Lung microvascular endothelial cell (primary cell): ENCODE measurements around the gene C1QTNF1. TPM values are rescaled to one million over a fixed set of nuclear protein-coding genes. Genes with fewer than 3 reads are reported as not detected.
A peak's percentile ranks its signal among the peaks of the same experiment; 100 is the strongest.

Experiments
- DNase-seq, 2 donors: peaks; one replicate each; pipeline versions ENCODE4 v3.0.0 to v3.0.0-alpha.2; 2010; ENCODE audit warnings: low read depth in 2 of 2
- total RNA-seq: library from RNA; depleted of rRNA; stranded (reverse); fragments of >200 nt; gene quantifications from 2 replicates; pipeline ENCODE4 v1.2.1, GENCODE V29; 2014

Gene C1QTNF1
- total RNA-seq, 1 donor from 2014 or later: 11.9 TPM

DNA sequence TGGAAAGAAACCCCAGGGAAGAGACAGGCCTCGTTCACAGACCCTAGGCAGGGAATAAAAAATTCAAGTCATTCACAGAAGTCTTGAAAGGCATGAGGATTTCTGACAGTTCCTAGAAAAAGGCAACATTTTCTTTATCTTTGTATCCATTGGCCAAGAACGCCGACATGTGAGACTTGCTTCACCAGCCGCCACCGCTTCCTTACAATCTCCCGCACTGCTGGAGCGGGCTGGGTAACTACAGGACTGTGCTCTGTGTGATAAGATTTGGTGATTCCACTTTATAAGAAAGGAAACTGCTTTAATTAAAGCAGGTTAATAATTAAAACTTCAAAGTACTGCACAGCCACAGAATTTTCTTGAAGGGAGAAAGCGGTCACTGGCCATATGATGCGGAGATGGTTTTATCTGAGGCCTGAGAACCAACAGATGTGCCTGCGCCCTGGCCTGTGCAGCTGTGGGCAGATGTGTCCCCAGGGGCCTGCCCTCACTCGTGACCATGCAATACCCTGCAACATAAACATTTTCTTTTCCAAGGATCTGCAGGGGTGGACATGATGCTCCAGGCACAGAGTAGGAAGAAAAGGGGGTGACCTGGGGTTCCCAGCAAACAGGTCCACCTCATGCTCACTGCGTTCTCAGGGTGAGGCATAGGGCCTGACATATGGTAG is 31.3 kb upstream of the C1QTNF1 start:
- DNase-seq: no peak

DNA sequence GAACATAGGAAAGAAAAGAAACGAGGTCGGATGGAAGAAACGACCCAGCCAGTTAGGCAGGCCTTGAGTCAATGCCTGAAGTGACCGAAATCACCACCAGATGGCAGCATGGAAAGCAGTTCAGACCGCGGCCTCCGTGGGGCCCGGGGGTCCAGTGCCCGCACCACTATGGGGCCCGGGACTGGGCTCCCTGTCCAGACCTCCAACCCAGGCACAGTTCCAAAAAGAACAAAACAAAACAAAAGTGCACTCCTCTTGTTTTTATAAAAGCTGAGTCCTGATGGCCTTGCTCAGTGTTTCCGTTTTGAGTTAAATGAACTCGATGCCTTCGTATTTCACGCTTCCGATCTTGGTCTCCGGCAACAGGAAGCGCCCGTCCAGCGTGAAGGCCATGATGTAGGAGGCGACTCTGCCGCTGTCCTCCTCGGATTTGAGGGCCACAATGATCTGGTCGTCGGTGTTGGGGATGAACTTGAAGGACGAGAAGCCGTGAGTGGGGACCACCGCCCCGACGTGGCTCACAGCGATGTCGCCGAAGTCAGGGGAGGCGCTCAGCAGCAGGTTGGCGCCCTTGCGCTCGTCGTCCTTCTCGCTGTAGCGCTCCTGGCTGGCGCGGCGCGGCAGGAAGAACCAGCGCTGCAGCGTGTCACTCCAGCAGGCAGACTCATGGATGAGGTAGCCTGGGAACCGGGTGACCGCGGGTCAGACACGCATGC is 30.6 kb upstream of the C1QTNF1 start:
- DNase-seq: peak; percentile 55 to 89

DNA sequence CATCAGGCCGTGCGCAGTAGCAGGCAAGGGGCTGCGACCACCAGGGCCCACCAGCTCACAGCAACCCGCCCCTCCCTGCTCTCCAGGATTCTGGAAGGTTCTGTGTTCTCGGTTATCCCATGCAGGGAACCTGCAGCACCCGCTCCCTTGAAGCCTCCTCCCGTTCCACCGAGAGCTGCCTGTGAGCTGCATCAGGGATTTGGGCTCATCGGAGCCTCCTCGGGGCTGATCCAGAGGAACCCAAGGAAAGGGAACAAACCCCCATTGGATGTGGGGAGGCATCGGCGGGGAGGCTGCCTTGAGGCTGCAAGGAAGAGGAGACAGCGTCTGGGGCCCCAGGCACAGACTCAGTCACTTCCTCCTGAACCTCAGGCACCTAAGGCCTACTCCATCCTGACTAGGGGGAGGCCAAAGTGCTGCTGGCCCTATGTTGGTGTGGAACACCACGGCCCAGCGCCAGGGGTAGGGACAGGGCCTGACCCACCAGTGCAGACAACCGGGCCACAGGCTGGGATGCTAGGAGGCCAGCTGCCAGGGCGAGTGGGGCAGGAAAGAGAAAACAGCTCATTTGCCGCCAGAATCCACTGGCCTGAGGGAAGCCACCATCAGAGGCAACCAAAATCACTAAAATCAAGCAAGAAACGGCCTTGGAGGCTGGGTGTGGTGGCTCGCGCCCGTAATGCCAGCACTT is 29.8 kb upstream of the C1QTNF1 start:
- DNase-seq: no peak

DNA sequence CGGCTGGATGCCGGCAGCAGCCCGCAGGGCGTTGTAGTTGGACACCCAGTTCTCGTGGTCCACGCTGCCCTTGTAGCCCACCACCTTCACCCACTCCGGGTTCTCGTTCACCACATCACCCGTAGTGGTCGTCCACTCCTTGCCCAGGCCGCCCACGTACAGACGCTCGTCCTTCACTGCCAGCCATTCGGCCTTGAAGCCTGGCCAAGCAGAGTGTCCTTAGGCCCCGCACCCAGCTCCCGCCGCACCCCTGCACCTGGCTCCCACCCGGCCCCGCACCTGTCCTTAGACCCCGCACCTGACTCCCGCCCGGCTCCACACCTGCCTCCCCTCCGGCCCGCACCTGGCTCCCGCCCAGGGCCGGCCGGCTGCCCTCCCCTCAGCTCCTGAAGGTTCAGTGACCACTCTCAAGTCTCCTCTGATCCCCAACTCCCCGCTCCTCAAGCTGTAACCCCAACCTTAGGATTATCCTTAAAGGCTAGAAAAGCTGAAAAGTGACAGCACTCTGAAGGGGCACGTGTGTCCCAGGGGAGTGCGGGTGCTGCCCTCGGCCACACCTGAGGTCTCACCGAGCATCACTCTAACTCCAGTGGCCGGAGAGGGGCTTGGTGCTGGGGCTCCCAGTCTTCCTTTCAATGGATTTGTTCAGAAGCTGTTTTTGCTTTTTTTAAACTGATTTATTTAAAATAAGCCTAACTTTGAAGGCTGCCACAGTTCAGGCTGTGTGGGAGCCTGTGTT is 28.8 kb upstream of the C1QTNF1 start:
- no peak for DNase-seq

DNA sequence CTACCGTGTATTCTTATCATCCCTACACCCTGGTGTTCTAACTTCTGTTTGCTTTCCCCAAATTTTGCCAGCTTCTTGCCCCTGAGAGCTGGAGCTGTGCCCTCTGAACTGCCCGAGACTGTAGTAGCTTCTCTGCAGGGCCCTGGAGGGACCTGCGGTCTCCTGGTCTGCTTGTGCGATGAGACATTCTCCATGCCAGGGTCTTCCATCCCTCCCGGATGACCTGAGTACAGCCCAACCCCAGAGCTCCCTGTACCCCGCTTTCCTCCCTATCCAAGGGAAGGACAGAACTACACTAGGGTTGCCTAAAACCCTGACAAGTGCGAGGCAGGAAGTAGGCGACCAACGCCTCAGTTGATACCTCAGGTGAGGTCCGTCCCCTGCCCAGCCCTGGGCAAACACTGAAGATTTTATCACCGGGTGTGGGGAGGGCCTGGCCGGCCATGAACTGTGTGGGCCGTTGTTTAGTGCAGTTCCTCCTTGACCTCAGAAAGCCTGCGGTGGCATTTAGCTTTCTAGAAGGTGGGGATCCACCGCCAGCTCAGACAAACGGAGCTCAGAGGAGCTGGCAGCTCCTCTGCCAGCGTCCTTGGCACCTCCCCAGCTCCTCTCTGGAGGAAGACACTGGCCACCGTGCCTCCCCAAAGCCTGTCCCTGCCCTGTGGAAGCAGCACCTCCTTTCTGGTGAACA is 28.1 kb upstream of the C1QTNF1 start:
- DNase-seq: no peak

DNA sequence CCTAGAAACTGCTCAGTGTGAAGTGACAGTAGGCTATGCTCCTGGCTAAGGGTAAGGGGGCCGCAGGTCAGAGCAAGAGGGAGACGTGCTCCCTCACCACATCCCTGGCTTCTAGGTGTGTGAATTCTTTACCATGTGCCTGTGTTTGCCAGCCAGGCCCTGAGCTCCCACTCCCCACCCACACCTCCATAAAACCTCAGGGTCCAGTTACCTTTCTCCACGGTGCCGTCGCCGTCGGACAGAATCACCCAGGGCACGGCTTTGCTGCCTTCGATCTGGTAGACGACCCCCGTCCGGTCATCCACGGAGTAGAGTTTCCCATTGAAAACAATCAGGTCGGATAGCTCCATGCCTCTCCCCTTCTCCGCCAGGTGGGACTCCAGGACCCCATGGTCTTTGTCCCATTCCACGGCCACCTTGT is 27.2 kb upstream of the C1QTNF1 start:
- no peak for DNase-seq

DNA sequence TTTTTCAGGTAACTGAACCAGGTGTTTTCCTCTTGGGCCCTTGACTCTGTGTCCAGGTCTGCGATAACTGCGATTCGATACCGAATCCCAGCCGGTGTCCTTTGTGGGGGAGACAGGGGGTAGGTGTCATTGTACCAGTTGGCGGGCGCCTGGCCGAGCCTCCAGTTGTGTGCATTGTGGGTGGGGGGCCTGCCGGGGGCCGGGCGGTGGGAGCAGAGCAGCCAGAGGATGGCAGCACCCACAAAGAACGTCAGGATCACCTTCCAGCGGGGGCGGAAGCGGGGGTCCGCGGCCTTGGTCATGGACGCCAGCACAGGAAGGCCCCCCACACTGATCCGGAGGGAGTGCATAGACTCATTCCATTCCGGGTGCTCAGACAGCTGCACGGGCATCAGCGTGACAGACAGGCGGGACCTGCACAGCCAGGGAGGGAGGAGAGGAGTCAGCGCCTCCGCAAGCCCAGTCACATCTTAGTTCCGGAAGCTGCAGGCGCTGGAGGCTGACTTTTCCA is 26.7 kb upstream of the C1QTNF1 start:
- DNase-seq: no peak

DNA sequence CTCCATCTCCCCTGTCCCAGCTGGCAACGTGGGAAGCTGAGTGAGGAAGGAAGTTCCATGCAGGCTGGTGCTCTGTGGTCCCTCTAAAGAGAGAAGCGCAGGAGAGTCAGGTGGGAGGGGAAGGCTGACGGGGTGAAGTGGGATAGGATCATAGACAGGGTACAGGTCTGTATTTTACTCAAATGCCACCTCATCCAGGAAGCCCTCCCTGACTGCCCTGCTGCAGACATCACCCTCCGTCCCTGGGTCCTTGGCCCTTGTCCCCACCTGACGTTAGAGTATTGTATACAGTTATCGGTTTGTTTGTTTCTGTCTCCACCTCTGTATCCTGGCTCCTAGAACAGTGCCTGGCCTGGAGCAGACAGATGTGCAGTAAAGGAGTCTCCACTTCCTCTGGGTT is 26.1 kb upstream of the C1QTNF1 start:
- no peak for DNase-seq

DNA sequence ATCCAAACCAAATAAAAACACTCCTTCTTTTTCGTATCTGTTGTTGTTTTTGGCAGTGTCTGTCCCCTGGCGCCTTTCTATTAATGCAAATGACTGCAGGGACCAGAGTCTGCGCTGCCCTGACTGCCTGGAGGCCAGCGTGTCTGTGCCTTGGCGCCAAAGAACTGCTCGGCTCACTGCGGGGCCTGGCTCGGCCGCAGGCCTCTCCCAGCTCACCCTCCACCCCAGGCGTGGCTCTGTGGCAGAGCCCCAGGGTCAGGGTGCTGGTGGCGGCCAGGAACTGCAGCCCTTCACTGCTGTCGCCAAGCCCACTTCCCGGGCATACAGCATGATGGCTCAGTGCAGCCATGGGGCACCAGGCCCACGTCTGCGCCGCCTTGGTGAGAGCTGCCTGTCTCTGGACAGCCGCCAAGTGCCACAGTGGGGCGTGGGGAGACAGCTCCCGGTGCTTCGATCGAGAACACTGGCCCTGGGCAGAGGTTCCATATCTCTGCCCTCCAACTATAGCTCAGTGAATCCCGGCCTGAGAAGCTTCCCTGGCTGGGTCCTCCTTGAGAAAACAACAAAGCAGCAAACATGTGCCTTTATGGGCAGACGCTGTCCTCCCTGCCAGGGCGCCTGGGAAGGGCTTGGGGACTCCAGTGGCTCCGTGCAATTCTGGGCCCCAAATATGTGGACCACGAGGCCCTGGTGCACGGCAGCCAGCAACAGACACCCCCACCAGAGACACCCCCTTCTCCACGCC is 25.5 kb upstream of the C1QTNF1 start:
- DNase-seq: peak in 1 of 2 donors; percentile 35

DNA sequence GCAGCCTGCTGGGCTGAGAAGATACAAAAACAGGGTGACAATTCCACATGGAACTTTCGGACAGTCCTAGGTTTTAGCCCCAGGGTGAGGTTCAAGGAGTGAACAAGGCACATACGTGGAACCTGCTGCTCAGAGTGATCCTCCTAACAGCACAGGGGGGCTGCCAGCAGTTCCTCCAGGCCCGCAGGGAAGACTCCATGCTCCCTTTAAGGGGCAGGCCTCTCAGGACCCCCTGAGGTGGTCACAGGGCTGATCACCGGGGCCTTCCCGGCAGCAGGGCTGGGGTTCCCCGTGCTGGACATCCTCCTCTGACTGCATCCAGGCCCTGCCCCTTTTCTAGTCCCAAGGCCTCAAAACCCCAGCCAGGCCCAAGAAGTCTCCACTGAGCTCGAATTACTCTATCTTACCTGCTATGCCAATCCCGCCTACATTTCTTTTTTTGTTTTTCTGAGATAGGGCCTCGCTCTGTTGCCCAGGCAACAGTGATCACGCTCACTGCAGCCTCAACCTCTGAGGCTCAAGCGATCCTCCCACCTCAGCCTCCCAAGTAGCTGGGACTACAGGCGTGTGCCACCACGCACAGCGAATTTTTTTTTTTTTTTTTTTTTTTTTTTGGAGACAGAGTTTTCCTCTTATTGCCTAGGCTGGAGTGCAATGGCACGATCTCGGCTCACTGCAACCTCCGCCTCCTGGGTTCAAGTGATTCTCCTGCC is 24.8 kb upstream of the C1QTNF1 start:
- DNase-seq: no peak

DNA sequence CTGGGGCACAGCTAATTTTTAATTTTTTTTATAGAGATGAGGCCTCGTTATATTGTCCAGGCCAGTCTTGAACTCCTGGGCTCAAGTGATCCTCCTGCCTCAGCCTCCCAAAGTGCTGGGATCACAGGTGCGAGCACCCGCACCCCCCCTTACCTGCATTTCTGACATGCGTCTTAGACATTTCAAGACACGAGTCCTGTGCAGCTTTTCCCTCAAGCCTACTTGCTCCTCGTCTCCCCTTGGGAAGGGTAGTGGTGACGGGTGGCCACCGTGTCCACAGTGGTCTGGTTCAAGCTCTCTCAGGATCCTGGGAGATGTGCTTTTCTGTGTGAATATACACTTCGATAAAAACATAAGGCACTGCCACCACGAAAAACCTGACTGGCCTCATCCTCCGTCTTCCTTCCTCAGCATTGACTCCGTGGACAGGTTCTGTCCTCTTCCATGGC is 24.0 kb upstream of the C1QTNF1 start:
- no peak for DNase-seq

DNA sequence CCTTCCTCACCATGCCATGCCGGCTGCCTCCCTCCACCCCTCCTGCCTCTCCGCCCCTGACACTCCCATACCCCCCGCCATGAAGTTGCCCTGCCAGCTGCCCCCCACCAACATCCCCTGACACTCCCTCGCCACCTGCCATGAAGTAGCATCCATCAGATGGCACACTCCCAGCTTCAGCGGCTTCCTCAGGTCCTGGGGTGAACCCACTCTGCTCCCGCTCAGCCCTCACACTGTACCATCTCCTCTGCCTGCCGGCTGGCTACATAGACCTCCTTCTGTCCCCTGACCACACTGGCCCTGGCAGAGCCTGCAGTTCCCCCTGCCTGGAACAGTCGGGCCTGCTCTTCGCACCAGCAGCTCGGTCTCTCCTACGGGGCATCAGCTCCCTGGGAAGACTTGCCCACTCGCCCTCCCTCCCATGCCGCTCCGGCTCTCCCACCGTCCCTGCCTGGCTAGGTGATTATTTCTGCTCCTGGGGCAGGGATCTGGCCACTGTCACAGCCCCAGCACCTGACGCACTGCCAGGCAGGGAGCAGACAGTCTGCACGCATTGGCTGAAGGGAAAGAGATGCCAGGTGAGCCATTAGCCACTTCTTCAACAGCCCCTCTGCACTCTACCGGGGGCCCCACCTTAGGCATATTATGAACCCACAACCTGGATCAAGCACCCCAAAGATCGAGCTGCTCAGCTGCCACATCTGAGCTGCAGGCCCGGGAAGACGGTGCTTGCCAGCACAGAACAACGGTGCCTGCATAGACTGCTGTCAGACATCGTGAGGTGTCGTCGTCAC is 23.4 kb upstream of the C1QTNF1 start:
- no peak for DNase-seq

DNA sequence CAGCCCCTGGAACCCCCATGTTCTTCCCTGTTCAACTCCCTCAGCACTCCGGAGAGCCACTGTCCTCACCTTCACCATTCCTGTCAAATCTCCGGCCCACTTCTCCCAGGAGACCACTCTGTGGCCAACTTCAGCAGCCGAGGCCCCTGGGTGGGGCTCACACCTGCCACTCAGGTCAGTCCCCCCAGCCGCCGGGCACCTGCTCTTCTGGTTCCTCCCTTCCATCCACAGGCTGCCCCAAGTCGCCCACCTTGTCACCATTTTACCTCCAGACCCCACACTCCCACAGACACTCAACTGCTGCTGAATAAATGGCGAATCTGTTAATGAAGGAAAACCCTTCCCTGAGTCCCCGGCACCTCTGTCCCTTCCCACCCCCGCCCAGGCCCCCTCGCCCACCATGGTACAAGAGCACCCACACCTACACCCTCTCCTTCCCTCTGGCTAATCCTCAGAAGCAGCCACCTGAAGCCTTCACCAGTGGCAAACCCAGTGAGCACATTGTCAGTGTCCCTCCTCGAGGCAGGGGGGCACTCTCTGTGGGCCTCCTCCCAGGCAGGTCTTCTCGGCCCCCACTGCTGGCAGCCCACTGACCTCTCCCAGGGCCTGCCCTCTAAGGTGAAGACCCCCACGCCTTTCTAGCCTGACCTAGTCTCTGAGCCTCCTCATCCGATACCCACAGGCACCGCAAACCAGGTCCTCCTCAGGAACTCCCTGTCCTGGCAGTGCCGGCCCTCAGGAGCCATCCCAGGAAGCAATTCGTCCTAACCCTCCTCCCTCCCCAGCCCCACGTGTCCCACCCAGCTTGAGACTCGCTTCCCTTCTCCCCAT is 22.6 kb upstream of the C1QTNF1 start:
- DNase-seq: no peak

DNA sequence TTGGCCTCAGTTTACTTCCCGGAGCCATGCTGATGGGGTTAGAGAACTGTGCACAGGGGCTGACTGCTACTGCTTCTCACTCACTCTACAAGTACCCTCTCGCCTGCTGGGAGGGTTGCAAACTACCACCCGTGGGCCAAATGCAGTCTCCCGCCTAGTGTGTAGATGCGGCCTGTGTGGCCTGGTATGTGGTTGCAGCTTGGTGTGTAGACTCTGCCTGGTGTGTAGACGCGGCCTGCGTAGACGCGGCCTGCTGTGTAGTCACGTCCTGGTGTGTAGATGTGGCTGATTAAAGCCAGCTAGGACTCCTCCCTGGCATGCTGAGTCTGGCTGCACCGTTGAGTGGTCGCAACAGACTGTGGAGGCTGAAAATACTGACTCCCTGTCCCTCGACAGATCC is 21.7 kb upstream of the C1QTNF1 start:
- no peak for DNase-seq

DNA sequence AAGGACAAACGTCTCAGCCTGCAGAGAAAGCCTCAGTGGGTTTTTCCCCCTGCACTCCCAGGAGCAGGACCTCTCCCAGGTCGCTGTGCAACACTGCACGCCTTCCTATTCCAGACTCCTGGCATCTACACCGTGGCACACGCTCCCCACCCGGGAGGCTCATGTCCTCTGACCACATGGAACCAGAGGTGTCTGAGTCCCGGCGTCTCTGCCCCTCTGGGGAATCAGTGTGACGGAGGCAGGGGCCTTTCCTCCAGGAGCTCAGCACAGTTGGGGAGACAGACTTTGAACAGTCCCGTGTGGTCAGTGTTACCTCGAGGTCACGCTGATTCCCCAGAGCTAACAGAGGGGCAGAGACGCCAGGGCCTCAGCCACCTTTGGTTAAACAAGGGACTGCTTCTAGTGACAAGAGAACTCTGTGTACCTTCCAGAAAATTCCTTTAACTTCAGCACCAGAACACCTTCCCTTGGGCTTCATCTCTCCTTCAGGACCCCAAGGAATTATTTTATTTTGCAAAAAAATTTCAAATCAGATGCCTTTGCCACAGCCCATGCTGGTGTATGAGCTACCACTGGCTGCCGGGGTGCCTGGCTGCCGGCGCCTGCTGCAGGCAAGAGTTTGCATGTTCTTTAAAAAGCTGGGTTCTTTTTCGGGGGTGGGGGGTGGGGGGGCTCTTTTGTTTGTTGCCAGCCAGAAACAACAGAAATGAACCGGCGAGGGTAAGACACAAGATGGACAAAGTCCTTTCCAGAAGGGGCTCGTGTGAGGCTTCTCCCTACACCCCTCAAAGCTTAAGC is 21.0 kb upstream of the C1QTNF1 start:
- DNase-seq: no peak

DNA sequence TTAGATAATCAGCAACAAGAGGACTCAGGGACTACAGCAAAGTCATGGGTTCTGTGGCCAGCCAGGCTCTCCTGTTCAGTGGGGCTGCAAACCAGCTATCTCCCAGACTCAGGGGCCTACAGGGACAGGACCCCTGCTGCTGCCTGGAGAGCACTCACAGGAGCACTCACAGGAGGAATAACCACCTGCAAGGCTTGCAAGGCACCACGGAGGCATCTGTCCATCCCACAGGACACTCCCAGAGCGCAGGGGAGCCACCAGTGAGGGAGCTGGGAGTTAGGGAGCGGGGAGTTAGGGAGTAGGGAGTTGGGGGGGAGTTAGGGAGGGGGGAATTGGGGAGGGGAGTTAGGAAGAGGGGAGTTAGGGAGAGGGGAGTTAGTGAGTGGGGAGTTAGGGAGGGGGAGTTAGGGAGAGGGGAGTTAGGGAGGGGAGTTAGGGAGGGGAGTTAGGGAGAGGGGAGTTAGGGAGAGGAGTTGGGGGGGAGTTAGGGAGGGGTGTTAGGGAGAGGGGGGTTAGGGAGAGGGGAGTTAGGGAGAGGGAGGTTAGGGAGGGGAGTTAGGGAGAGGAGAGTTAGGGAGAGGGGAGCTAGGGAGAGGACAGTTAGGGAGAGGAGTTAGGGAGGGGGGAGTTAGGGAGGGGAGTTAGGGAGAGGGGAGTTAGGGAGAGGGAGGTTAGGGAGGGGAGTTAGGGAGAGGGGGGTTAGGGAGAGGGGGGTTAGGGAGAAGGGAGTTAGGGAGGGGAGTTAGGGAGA is 20.1 kb upstream of the C1QTNF1 start:
- DNase-seq: no peak
